ENCODE measurements around the gene RNF207.
A peak's percentile ranks its signal among the peaks of the same experiment; 100 is the strongest.

Gene RNF207

DNA sequence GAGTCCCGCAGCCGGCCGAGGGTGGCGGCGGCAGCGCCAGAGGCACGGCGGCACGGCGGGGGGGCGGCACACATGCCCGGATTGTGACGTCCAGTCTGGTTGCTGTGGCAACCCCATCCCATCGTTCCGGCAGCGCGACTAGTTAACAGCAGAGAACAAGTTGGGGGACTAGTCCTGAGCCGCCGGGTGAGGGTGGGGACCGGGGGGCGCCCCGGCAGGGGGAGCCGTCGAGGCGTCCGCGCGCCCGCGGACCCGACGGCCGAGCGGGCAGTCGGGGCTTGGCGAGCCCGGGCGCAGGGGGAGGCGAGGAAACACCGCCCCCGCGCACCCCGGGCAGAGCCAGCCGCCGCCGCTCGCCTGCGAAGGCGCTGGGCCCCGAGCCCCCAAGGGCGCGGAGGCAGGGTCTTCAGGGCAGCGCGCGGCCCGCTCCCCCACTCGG lies 25.6 kb upstream of the RNF207 start, which contains the start of gene CHD5:
CHD5 (minus strand) TSS at position 54 of the 439 bp plus-strand sequence. CDS start 298 bp downstream, outside the sequence.
- TF ChIP-seq, protein P1, sequence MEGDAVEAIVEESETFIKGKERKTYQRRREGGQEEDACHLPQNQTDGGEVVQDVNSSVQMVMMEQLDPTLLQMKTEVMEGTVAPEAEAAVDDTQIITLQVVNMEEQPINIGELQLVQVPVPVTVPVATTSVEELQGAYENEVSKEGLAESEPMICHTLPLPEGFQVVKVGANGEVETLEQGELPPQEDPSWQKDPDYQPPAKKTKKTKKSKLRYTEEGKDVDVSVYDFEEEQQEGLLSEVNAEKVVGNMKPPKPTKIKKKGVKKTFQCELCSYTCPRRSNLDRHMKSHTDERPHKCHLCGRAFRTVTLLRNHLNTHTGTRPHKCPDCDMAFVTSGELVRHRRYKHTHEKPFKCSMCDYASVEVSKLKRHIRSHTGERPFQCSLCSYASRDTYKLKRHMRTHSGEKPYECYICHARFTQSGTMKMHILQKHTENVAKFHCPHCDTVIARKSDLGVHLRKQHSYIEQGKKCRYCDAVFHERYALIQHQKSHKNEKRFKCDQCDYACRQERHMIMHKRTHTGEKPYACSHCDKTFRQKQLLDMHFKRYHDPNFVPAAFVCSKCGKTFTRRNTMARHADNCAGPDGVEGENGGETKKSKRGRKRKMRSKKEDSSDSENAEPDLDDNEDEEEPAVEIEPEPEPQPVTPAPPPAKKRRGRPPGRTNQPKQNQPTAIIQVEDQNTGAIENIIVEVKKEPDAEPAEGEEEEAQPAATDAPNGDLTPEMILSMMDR (IDR thresholded peaks at IDR 0.05; ENCODE audit: low read depth, low read length) = no peak
- DNase-seq (ENCODE audit: extremely low read depth, low read depth) = no peak

DNA sequence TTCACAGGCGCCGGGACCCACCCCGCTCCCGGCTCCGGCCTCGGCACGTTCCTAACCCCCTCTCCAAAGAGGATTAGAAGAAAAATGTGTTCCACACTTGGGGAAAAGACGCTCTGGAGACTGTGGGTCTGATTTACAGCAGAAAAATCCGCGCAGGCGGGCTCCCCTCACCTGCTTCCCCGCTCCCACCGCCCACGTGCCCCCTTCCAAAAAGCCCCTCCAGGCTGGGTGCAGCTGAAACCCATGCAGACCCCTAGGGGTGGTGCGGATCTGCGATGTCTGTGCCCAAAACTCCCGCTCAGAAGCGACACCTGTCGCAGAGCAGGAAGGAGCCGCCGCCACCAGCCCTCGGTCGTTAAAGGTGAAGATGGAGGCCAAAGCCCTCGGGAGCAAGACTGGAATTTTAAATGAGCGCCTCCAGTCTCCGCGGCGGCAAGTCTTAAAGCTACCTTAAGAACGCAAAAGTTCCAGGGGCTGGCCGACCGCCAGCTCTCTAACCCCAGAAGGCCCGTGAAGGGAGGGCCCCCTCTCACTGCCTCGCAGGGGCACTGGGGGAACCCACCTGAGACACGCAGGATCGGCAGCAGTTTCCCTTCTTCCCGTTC lies 25.1 kb upstream of the RNF207 start:
- DNase-seq (ENCODE audit: extremely low read depth, low read depth) = no peak
- TF ChIP-seq, protein P1 (IDR thresholded peaks at IDR 0.05; ENCODE audit: low read depth, low read length) = no peak

DNA sequence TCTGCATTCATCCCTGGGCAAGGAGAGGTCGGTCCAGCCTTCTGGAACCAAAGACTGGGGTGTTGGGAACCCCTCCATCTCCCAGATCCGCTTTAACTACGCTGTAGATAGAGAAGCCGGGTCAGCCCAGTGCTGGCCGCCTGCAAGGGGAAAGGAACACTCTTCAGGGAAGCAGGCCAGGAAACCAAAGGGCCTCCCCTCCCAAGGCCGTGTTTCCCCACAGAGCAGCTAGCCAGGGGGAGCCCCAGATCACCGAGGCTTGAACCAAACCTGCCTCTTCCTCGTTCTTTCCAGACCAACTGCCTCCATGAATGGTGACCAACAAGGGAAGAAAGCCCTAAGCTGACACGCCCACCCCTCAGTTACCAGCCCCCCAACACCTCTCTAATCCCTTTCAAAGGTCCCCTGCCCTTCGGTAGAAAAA lies 24.6 kb upstream of the RNF207 start:
- DNase-seq (ENCODE audit: extremely low read depth, low read depth) = no peak
- TF ChIP-seq, protein P1 (IDR thresholded peaks at IDR 0.05; ENCODE audit: low read depth, low read length) = no peak

DNA sequence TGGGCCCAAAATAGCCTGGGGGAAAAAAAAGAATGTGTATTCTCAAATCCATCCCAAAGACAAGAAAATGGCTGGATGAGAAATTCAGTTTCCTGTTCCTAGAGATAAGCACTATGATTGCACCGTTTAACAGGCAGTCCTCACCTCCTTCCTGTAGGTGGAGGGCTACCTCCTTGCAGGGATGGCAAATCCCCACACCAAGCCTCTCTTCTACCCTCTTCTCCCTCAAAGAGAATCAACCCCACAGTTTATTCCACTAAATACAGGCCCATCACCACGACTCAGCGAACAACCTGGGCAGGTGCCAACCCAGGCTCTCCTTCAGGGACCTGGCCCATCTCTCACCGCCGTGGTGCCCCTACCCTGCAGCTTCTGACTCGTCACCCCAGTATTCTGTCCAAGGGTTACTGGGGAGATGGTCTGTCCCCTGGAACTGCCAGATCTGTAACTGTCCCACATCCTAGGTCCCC lies 22.4 kb upstream of the RNF207 start:
- TF ChIP-seq, protein P1 (IDR thresholded peaks at IDR 0.05; ENCODE audit: low read depth, low read length) = no peak
- DNase-seq (ENCODE audit: extremely low read depth, low read depth) = no peak

DNA sequence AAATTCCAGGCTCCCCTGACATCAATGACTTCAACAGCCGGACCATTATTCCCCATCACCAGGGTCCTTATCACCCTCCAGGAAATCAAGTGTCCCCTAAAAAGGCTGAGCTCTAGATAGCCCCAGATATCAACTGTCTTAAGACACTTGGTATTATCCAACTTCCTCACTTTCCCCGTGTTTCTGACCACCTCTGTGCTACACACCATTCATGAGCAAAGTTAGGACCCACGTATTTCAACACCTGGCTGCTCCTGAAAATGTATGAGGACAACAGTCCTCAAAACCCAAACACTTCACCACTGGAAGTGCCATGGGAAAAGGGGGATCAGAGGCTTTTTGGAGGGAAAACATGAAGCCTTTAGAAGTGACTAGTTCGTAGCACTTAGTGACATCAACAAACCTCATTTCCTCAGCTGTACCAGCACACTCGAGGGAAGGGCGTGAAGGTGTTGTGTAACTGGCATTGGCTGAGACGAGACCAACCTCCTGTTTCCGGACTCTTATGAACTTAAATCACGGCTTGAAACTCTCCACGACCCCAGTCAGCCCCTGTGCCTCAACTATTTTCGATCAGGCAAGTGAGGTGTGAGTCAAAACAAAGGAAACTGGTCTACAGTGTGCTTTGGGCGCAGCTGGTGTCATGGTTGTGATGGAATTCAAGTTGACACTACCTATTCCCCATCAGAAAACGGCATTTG lies 21.7 kb upstream of the RNF207 start:
- DNase-seq (ENCODE audit: extremely low read depth, low read depth) = no peak
- TF ChIP-seq, protein P1 (IDR thresholded peaks at IDR 0.05; ENCODE audit: low read depth, low read length) = no peak

DNA sequence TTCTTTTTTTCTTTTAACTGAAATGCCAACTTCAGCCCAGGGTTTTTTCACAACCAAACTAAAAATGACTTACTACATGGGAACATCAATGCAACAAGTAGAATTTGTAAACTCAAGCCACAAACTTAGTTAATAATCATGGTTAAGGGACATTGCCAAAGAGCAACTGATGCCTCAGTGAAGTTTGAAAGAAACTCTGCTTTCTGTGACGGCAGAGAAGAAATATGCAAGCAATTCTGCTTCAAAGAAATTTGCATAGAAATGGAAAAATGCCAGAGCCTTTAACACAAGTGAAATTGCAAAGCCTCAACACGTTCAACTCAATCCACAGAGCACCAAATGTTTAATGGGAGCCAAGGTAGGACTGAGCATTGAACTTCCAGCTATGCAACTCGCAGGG lies 20.8 kb upstream of the RNF207 start:
- DNase-seq (ENCODE audit: extremely low read depth, low read depth) = peak; percentile 60
- TF ChIP-seq, protein P1 (IDR thresholded peaks at IDR 0.05; ENCODE audit: low read depth, low read length) = no peak

Data from AG09319 (cell line).